Neural crest cell (in vitro differentiated cells): Measurements from ENCODE around the gene SDHD. TPM values are rescaled to one million over a fixed set of nuclear protein-coding genes. Genes with fewer than 3 reads are reported as not detected.
A peak's percentile ranks its signal among the peaks of the same experiment; 100 is the strongest.

Experiments used
- DNase-seq: peaks from one replicate; pipeline ENCODE4 v3.0.0; 2021; ENCODE audit warnings: low read depth, mixed read lengths, low spot score
- H3K27ac Mint-ChIP-seq: one replicate; pipeline ENCODE4 v1.8.0; 2021; ENCODE audit warnings: mild to moderate bottlenecking, mixed read lengths; ENCODE audit not compliant: unreplicated experiment
- H3K27me3 Mint-ChIP-seq: 2 replicates; pipeline ENCODE4 v1.8.0; 2021; ENCODE audit warnings: low read depth, mild to moderate bottlenecking, mixed read lengths
- H3K36me3 Mint-ChIP-seq: 2 replicates; pipeline ENCODE4 v1.8.0; 2021; ENCODE audit warnings: low read depth, mild to moderate bottlenecking, mixed read lengths
- H3K4me1 Mint-ChIP-seq: 2 replicates; pipeline ENCODE4 v1.8.0; 2021; ENCODE audit warnings: mixed read lengths
- H3K4me3 Mint-ChIP-seq: one replicate; pipeline ENCODE4 v1.8.0; 2021; ENCODE audit warnings: mild to moderate bottlenecking, mixed read lengths
- H3K9me3 Mint-ChIP-seq: 2 replicates; pipeline ENCODE4 v1.8.0; 2021; ENCODE audit warnings: mixed read lengths
- CTCF ChIP-seq: fragments of 200-600 bp; sonication (generic); conservative IDR thresholded peaks from 2 replicates; pipeline ENCODE4 v1.5.0; 2021; ENCODE audit warnings: antibody characterized with exemption, mild to moderate bottlenecking
- total RNA-seq: library from RNA; stranded (reverse); gene quantifications from 2 replicates; pipeline ENCODE4 v1.2.1, GENCODE V29; 2021

SDHD gene
- total RNA-seq, 1 donor from 2014 or later: 41.4 TPM

- no peak overlapping the region for H3K4me3 Mint-ChIP-seq
Measured at GRCh38 chr11:112097734-112098528, 11.3 kb downstream of the SDHD start.

DNA sequence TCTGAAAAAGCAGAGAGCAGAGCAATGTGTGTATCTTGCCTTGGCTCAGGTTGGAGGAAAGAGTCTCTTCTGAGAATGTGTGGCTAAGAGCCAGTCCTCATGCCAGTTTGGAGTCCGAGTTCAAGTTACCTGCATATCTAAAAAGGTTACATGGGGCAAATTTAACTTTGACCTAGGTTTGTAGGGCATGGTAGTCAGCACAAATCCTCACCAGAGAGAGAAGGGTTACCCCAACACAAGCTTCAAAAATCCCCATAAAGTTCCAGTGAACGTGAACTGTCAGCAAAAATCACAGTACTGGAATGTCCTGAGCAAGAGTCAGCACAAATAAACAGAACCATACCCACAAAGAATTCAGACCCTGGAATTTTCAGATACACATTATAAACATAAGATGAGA, 13.8 kb downstream of the SDHD start:
- H3K4me3 Mint-ChIP-seq: no peak overlapping the region

More at GRCh38 chr11:112097734-112098528, 11.3 kb downstream of the SDHD start:
- Mint-ChIP-seq H3K36me3 (peaks cover 3% of the 10 kb centered on the region), H3K27me3 (no peaks in the 10 kb centered on the region), H3K27ac (no peak overlapping the region), H3K9me3 (no peaks in the 10 kb centered on the region), H3K4me1 (no peaks in the 10 kb centered on the region)
- no peak for DNase-seq
- no peak for TF ChIP-seq CTCF

DNA sequence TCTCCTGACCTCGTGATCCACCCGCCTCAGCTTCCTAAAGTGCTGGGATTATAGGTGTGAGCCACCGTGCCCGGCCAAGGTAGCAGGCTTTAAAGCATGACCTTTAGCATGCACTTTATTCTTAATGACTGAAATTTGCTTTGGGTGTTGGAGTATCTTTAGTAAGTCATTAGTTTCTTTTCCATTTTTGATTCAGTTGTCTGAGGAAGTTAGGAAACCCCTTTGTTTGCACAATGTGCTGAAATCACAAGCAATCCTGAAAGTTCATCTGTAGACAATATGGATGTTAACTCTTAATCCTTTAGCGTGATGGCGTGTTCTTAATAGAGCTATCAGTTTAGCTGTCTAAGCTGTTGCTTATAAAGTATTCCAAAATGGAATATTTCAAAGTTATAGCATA, 16.8 kb downstream of the SDHD start:
- no peak overlapping the region for H3K27ac Mint-ChIP-seq
- H3K4me1 Mint-ChIP-seq: no peaks in the 10 kb centered on the region
- no peaks in the 10 kb centered on the region for H3K36me3 Mint-ChIP-seq
- H3K27me3 Mint-ChIP-seq: no peaks in the 10 kb centered on the region
- H3K9me3 Mint-ChIP-seq: no peaks in the 10 kb centered on the region
- no peak for TF ChIP-seq CTCF
- H3K4me3 Mint-ChIP-seq: no peak overlapping the region
- DNase-seq: no peak

More for the DNA sequence above, 13.8 kb downstream of the SDHD start:
- no peaks in the 10 kb centered on the region for H3K36me3 Mint-ChIP-seq
- no peaks in the 10 kb centered on the region for H3K27me3 Mint-ChIP-seq
- DNase-seq: no peak
- H3K9me3 Mint-ChIP-seq: no peaks in the 10 kb centered on the region
- H3K27ac Mint-ChIP-seq: no peak overlapping the region
- no peak for TF ChIP-seq CTCF
- no peaks in the 10 kb centered on the region for H3K4me1 Mint-ChIP-seq

DNA sequence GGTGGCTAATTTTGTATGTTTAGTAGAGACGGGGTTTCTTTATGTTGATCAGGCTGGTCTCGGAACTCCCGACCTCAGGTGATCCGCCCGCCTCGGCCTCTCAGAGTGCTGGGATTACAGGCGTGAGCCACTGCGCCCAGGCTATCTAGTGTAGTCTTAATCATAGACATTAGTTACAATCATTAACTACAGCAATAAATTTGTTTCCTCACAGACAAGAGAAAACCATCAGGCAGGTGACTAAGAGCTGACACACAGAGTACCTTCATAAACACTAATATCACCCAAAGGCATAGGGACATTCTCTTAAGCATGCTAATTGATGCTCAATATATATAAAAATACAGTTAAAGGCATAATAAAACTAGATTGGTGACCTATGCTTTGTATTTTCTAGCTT, 19.4 kb downstream of the SDHD start:
- Mint-ChIP-seq H3K36me3 (peaks cover 2% of the 10 kb centered on the region), H3K27me3 (no peaks in the 10 kb centered on the region), H3K4me1 (no peaks in the 10 kb centered on the region), H3K4me3 (no peak overlapping the region), H3K27ac (no peak overlapping the region), H3K9me3 (peaks cover 4% of the 10 kb centered on the region)
- no peak for TF ChIP-seq CTCF
- no peak for DNase-seq

DNA sequence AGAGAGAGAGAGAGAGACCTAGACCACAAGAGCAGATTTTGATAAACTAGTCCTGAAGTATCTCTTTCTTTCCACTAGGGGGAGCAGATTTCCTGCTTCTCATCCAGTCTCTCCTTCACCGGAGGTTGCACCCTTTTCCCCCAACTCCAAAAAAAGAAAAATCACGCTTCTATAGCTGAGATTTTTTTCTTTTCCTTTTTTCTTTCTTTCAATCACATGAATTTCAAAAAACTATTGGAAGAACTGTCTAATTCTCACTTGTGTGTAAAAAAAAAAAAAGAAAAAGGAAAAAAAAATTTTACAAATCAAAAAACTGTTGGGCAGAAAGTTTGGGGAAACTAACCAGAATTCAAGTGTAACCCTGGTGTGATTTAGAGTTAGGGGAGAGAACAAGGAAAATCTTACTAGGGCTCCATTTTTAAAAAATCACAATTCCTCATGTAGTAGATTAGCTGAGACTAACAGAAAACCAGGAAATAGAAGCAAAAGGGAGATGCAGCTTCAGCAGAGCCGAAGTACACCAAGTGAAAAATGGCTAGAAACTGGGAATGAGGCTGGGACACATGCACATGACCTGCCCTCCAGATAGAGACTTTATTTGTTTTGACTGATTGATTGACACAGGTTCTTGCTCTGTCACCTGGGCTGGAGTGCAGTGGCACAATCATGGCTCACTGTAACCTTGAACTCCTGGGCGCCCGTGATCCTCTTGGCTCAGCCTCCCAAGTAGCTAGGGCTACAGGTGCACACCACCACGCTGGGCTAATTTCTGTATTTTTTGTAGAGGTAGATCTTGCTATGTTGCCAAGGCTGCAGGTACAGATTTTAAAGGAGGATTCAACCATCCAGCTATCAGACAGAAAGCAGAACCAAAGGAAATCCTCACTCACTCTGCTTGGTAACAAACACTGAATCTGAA, 27.1 kb downstream of the SDHD start:
- DNase-seq: no peak
- no peaks in the 10 kb centered on the region for H3K27me3 Mint-ChIP-seq
- peaks cover 4% of the 10 kb centered on the region for H3K9me3 Mint-ChIP-seq
- no peaks in the 10 kb centered on the region for H3K4me1 Mint-ChIP-seq
- H3K4me3 Mint-ChIP-seq: no peak overlapping the region
- peak; percentile 81 for TF ChIP-seq CTCF
- peaks cover 2% of the 10 kb centered on the region for H3K36me3 Mint-ChIP-seq
- H3K27ac Mint-ChIP-seq: no peak overlapping the region
